Measurements from ENCODE around the gene CCDC85C. TPM values are rescaled to one million over a fixed set of nuclear protein-coding genes. Genes with fewer than 3 reads are reported as not detected.

The CCDC85C gene
- total and polyA plus RNA-seq, 2 of the 4 experiments (the other 2 are of a cell fraction), result 16.0 to 19.0 TPM

GRCh38 chr14:99479906-99480869, 123.8 kb downstream of the CCDC85C start, which contains the start of gene SETD3:
Gene SETD3 (minus strand): TSS chr14:99480859. CDS start chr14:99465805, 15,054 bp downstream.
- Histone ChIP-seq H2AK5ac (ENCODE audit: low read depth, low read length) (peak within 1 kb of the TSS; percentile 48), H3K14ac (replicated peaks; ENCODE audit: low read depth, low read length) (peak within 1 kb of the TSS; percentile 86), H2AK9ac (replicated peaks; ENCODE audit: low read depth, low read length, poor library complexity) (peak within 1 kb of the TSS; percentile 93), H3K4me2 (ENCODE audit: low read depth, low read length) (peak within 1 kb of the TSS; percentile 98), H2AFZ (replicated peaks; ENCODE audit: low read length, poor library complexity) (peak within 1 kb of the TSS; percentile 93), H3K36me3 (ENCODE audit: control insufficient read depth, insufficient read depth, low read length) (no peaks in the 10 kb centered on the region), H2BK120ac (ENCODE audit: low read depth, low read length) (no peak within 1 kb of the TSS), H3K9ac (ENCODE audit: low read depth, low read length) (peak within 1 kb of the TSS; percentile 87), H4K8ac (ENCODE audit: low read depth in 2 of 2, low read length in 2 of 2) (peak within 1 kb of the TSS; percentile 13 to 92; a peak in 3 of 4 replicates), H3K56ac (ENCODE audit: extremely low read depth, insufficient read depth, low read length) (peak within 1 kb of the TSS; percentile 86), H2BK20ac (ENCODE audit: low read depth, low read length) (no peak within 1 kb of the TSS), H3K9me3 (ENCODE audit: control insufficient read depth, insufficient read depth, low read length) (no peaks in the 10 kb centered on the region), H2BK5ac (ENCODE audit: low read depth, low read length, poor library complexity, severe bottlenecking) (peak within 1 kb of the TSS; percentile 42), H4K91ac (ENCODE audit: insufficient read depth, low read depth, low read length) (0 out of 2 replicates have a peak within 1 kb of the TSS, but pooled peaks have one; percentile 37), H3K18ac (ENCODE audit: low read depth, low read length) (no peak within 1 kb of the TSS), H3K4me1 (ENCODE audit: control insufficient read depth, insufficient read depth, low read length) (peaks cover 7% of the 10 kb centered on the region), H4K5ac (ENCODE audit: low read depth, low read length) (peak within 1 kb of the TSS; percentile 47), H4K20me1 (ENCODE audit: insufficient read depth, low read length) (peaks cover 64% of the 10 kb centered on the region), H3K27me3 (ENCODE audit: control insufficient read depth, insufficient read depth, low read length) (no peaks in the 10 kb centered on the region), H3K4ac (ENCODE audit: low read depth, low read length) (peak within 1 kb of the TSS; percentile 90), H3K4me3 (ENCODE audit: insufficient read depth, low read depth, low read length) (peak within 1 kb of the TSS; percentile 80), H3K27ac (ENCODE audit: insufficient read depth, low read length) (peak within 1 kb of the TSS; percentile 77), H3K79me1 (ENCODE audit: low read depth in 1 of 2, low read length in 2 of 2) (peaks cover 17 to 59% of the 10 kb centered on the region in 2 experiments; a peak in 3 of 4 replicates), H3K23ac (ENCODE audit: low read depth, low read length) (peak within 1 kb of the TSS; percentile 80), H2BK15ac (ENCODE audit: low read depth, low read length) (no peak within 1 kb of the TSS), H3K9me1 (ENCODE audit: insufficient read depth, low read length) (peaks cover 8% of the 10 kb centered on the region)
- ATAC-seq (ENCODE audit: low read depth) (peak; percentile 0), DNase-seq (peak; percentile 65)
- dilution Hi-C loops (cut with HindIII; ENCODE audit: low sequenced_read_pairs, unreplicated experiment), result no loop called here
- BruUV-seq (replicated peaks), result no TSS peak
- CTCF ChIA-PET, result no interaction called here
- 1% methylated on average over 33 of the region's 122 CpGs; no CpG with 5 or more reads in 1 of the 2 experiments for WGBS, 2 experiments (ENCODE audit: extremely low coverage in 2 of 2, insufficient read length in 1 of 2)
- POLR2A ChIA-PET (ENCODE audit: unreplicated experiment), result interaction anchor here (0.5 to 0.8 kb wide), 4 partner anchors 8 to 416 kb away, joined by 3 to 4 read pairs (median 3); no protein-coding TSS in a partner anchor
- intact Hi-C loops (cut with micrococcal nuclease), result no loop called here
- in situ Hi-C loops (cut with MboI; ENCODE audit: low sequenced_read_pairs), result no loop called here
- TF ChIP-seq POLR2A (IDR thresholded peaks at IDR 0.05; ENCODE audit: low read depth, low read length) (peak; percentile 66; the same call in 1 of the 2 replicates), RCOR1 (IDR thresholded peaks at IDR 0.05; ENCODE audit: insufficient replicate concordance, low read length) (no peak), FOS (IDR thresholded peaks at IDR 0.05; ENCODE audit: low read depth, low read length) (no peak), RFX5 (IDR thresholded peaks at IDR 0.05; ENCODE audit: low read depth, low read length) (no peak), MAZ (IDR thresholded peaks at IDR 0.05; ENCODE audit: borderline replicate concordance, low read depth, low read length) (no peak), CEBPB (IDR thresholded peaks at IDR 0.05; ENCODE audit: low read depth, low read length) (no peak), CHD1 (IDR thresholded peaks at IDR 0.05; ENCODE audit: low read depth, low read length) (no peak), USF2 (IDR thresholded peaks at IDR 0.05; ENCODE audit: low read depth, low read length) (peak; percentile 11; the same call in 1 of the 2 replicates), ELK1 (IDR thresholded peaks at IDR 0.05; ENCODE audit: borderline replicate concordance, low read depth, low read length) (no peak), RAD21 (IDR thresholded peaks at IDR 0.05; ENCODE audit: low read length) (no peak; the same call in 1 of the 2 replicates), MAFK (IDR thresholded peaks at IDR 0.05; ENCODE audit: low read depth, low read length) (no peak), MXI1 (IDR thresholded peaks at IDR 0.05; ENCODE audit: borderline replicate concordance, low read depth, low read length) (peak; percentile 84), CTCF (conservative IDR thresholded peaks at IDR 0.05; ENCODE audit: low read depth, low read length) (peak; percentile 19; the same call in 1 of the 2 replicates)
